ENCODE data around the gene HDAC4.

HDAC4 gene

DNA sequence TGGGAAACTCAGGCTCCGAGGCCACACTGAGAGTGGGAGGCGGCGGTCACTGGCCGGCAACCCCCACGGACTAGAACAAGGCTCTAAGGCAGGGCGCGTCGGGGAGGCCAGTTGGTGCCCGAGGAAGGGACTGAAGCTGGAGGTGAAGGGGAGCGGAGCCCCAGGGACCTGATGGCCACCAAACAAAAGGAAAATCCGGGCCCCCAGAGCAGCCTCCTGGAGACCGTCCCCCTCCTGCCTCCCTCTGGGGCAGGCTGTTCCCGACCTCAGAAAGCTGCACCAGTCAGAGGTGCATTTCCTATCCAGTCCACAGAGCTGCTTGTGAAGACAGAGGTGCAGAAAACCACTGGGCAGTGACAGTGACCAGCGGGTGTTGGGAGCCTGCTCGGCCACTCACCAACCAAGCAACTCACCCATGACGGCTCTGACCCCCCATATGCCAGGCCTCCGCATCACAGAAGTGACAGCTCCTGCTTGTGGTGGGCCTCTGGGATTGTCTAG lies 380.2 kb downstream of the HDAC4 start:
- H3K4me3 ChIP-seq (ENCODE audit: control insufficient read depth, low read depth, low read length): no peak overlapping the region
- no peak for DNase-seq (ENCODE audit: low read depth)
- TF ChIP-seq, protein P1, sequence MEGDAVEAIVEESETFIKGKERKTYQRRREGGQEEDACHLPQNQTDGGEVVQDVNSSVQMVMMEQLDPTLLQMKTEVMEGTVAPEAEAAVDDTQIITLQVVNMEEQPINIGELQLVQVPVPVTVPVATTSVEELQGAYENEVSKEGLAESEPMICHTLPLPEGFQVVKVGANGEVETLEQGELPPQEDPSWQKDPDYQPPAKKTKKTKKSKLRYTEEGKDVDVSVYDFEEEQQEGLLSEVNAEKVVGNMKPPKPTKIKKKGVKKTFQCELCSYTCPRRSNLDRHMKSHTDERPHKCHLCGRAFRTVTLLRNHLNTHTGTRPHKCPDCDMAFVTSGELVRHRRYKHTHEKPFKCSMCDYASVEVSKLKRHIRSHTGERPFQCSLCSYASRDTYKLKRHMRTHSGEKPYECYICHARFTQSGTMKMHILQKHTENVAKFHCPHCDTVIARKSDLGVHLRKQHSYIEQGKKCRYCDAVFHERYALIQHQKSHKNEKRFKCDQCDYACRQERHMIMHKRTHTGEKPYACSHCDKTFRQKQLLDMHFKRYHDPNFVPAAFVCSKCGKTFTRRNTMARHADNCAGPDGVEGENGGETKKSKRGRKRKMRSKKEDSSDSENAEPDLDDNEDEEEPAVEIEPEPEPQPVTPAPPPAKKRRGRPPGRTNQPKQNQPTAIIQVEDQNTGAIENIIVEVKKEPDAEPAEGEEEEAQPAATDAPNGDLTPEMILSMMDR (conservative IDR thresholded peaks at IDR 0.05; ENCODE audit: control insufficient read depth, insufficient read depth, low read depth, low read length): no peak

- no peak overlapping the region for H3K4me3 ChIP-seq (ENCODE audit: control insufficient read depth, low read depth, low read length)
- TF ChIP-seq, protein P1 (conservative IDR thresholded peaks at IDR 0.05; ENCODE audit: control insufficient read depth, insufficient read depth, low read depth, low read length): no peak
- DNase-seq (ENCODE audit: low read depth): no peak
These were observed 381.6 kb downstream of the HDAC4 start for GRCh38 chr2:239019183-239019581.

GRCh38 chr2:239018271-239019182 lies 382.3 kb downstream of the HDAC4 start:
- H3K4me3 ChIP-seq (ENCODE audit: control insufficient read depth, low read depth, low read length): no peak overlapping the region
- DNase-seq (ENCODE audit: low read depth): no peak

GRCh38 chr2:239017491-239018098 lies 383.2 kb downstream of the HDAC4 start:
- TF ChIP-seq, protein P1 (conservative IDR thresholded peaks at IDR 0.05; ENCODE audit: control insufficient read depth, insufficient read depth, low read depth, low read length): no peak
- no peak for DNase-seq (ENCODE audit: low read depth)
- no peak overlapping the region for H3K4me3 ChIP-seq (ENCODE audit: control insufficient read depth, low read depth, low read length)

More at GRCh38 chr2:239018271-239019182, 382.3 kb downstream of the HDAC4 start:
- TF ChIP-seq, protein P1 (conservative IDR thresholded peaks at IDR 0.05; ENCODE audit: control insufficient read depth, insufficient read depth, low read depth, low read length): no peak

DNA sequence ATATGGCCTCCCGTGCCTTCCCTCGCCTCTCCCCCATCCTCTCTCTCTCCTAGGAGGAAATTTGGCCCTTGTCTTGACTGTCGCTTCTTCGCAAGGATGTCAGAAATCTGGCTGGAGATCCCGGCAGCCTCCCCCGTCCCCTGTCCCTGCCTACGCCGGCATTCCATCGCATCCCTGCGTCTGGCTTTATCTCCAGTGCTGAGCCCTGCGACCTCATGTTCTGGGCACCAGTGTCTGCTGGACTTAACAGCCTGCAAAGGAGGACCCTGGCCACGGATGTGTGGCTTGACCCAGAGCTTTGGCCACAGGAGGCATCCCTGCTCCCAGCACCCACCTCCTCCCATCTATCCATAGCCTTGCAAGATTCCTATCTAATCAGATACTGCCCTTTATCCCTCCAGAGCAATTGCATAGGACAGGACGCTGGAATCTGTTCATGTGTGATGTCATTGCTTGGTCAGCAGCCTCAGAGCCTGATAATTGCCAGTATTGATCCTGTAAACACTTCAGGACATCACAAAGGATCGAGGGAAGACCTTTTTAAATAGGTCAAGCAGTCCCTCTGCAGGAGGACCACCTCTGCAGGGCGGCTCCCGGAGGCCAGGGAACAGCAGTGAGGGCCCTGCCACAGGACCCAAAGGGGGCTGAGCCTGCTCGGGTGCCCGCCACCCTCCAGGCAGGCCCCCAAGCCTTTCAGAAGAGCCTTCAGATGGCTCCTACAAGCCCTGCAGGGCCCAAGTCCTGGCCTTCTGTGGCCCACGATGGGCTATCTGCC lies 384.7 kb downstream of the HDAC4 start:
- no peak overlapping the region for H3K4me3 ChIP-seq (ENCODE audit: control insufficient read depth, low read depth, low read length)
- TF ChIP-seq, protein P1 (conservative IDR thresholded peaks at IDR 0.05; ENCODE audit: control insufficient read depth, insufficient read depth, low read depth, low read length): no peak
- no peak for DNase-seq (ENCODE audit: low read depth)

- no peak for DNase-seq (ENCODE audit: low read depth)
- TF ChIP-seq, protein P1 (conservative IDR thresholded peaks at IDR 0.05; ENCODE audit: control insufficient read depth, insufficient read depth, low read depth, low read length): no peak
- H3K4me3 ChIP-seq (ENCODE audit: control insufficient read depth, low read depth, low read length): no peak overlapping the region
These were observed 385.5 kb downstream of the HDAC4 start for GRCh38 chr2:239015218-239015900.

All from fibroblast of mammary gland (primary cell).